ENCODE data around the gene IDS.

GRCh38 chrX:149512225-149512885 is 7.2 kb upstream of the IDS start:
- TF ChIP-seq CREB5 (CRISPR knock-in tag; IDR thresholded peaks at IDR 0.05; ENCODE audit: low read depth) (no peak), ARNTL (CRISPR knock-in tag; IDR thresholded peaks at IDR 0.05; ENCODE audit: borderline replicate concordance, low read depth) (no peak), ZNF565 (CRISPR knock-in tag; conservative IDR thresholded peaks at IDR 0.05; ENCODE audit: low read depth) (no peak), BACH2 (CRISPR knock-in tag; IDR thresholded peaks at IDR 0.05; ENCODE audit: borderline replicate concordance) (no peak), ZFP30 (CRISPR knock-in tag; IDR thresholded peaks at IDR 0.05) (no peak), GLIS3 (CRISPR knock-in tag; IDR thresholded peaks at IDR 0.05) (no peak), ZC3H10 (CRISPR knock-in tag; IDR thresholded peaks at IDR 0.05) (no peak), PATZ1 (CRISPR knock-in tag; IDR thresholded peaks at IDR 0.05; ENCODE audit: borderline replicate concordance) (no peak), PPARA (CRISPR knock-in tag; IDR thresholded peaks at IDR 0.05; ENCODE audit: borderline replicate concordance) (no peak), ZFP3 (CRISPR knock-in tag; IDR thresholded peaks at IDR 0.05) (no peak), CSDC2 (CRISPR knock-in tag; IDR thresholded peaks at IDR 0.05) (no peak), POU6F1 (CRISPR knock-in tag; IDR thresholded peaks at IDR 0.05; ENCODE audit: borderline replicate concordance, low read depth) (no peak)
